PFSK-1 (cell line): Measurements from ENCODE around the gene PLA2G5.

ENCODE experiments used
- POLR2AphosphoS5 ChIP-seq: IDR thresholded peaks from 2 replicates; pipeline ENCODE4 v1.6.1; 2012; ENCODE audit warnings: low read depth, mild to moderate bottlenecking, control low read depth, low read length, moderate library complexity
- SIN3A ChIP-seq: IDR thresholded peaks from 2 replicates; pipeline ENCODE4 v1.6.1; 2012; ENCODE audit warnings: mild to moderate bottlenecking, low read length, moderate library complexity, borderline replicate concordance; ENCODE audit not compliant: insufficient read depth
- TAF1 ChIP-seq: IDR thresholded peaks from 2 replicates; pipeline ENCODE4 v1.6.1; 2012; ENCODE audit warnings: low read length, control low read depth, borderline replicate concordance; ENCODE audit not compliant: insufficient read depth
- TF ChIP-seq, protein P1 (sequence below), 2 experiments: IDR thresholded peaks; 2 replicates each; pipeline versions ENCODE4 v1.6.1 to v1.8.0; 2011 to 2012; ENCODE audit warnings: low read depth in 2 of 2, low read length in 2 of 2, control low read depth in 1 of 2, inconsistent platforms in 1 of 2, mild to moderate bottlenecking in 1 of 2, moderate library complexity in 1 of 2; ENCODE audit not compliant: insufficient read depth in 1 of 2

GRCh38 chr1:20119347-20119746, 49.4 kb downstream of the PLA2G5 start, which contains the start of gene PLA2G2D:
- no peak for TF ChIP-seq POLR2AphosphoS5
- TF ChIP-seq, protein P1, sequence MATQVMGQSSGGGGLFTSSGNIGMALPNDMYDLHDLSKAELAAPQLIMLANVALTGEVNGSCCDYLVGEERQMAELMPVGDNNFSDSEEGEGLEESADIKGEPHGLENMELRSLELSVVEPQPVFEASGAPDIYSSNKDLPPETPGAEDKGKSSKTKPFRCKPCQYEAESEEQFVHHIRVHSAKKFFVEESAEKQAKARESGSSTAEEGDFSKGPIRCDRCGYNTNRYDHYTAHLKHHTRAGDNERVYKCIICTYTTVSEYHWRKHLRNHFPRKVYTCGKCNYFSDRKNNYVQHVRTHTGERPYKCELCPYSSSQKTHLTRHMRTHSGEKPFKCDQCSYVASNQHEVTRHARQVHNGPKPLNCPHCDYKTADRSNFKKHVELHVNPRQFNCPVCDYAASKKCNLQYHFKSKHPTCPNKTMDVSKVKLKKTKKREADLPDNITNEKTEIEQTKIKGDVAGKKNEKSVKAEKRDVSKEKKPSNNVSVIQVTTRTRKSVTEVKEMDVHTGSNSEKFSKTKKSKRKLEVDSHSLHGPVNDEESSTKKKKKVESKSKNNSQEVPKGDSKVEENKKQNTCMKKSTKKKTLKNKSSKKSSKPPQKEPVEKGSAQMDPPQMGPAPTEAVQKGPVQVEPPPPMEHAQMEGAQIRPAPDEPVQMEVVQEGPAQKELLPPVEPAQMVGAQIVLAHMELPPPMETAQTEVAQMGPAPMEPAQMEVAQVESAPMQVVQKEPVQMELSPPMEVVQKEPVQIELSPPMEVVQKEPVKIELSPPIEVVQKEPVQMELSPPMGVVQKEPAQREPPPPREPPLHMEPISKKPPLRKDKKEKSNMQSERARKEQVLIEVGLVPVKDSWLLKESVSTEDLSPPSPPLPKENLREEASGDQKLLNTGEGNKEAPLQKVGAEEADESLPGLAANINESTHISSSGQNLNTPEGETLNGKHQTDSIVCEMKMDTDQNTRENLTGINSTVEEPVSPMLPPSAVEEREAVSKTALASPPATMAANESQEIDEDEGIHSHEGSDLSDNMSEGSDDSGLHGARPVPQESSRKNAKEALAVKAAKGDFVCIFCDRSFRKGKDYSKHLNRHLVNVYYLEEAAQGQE (IDR thresholded peaks at IDR 0.05; ENCODE audit: insufficient read depth in 1 of 2, low read depth in 2 of 2, low read length in 2 of 2) = no peak
- no peak for TF ChIP-seq SIN3A
- no peak for TF ChIP-seq TAF1
